Measurements from ENCODE around the gene DOCK1.

DOCK1 gene

GRCh38 chr10:127262606-127263005, 357.4 kb downstream of the DOCK1 start:
- no peaks in the 10 kb centered on the region for H3K4me1 ChIP-seq (ENCODE audit: insufficient read depth, low read length)
- peaks cover 19% of the 10 kb centered on the region for H3K9me3 ChIP-seq (ENCODE audit: insufficient read depth, low read length, severe bottlenecking)
- no peaks in the 10 kb centered on the region for H3K27me3 ChIP-seq (ENCODE audit: insufficient read depth, low read length, poor library complexity)
- H4K20me1 ChIP-seq (ENCODE audit: insufficient read depth, low read length), result no peaks in the 10 kb centered on the region; the same call in 1 of the 2 replicates
- H2AFZ ChIP-seq (ENCODE audit: low read depth, low read length), result no peak overlapping the region
- ATAC-seq (ENCODE audit: insufficient read depth, low read depth) (no peak), DNase-seq (no peak)
- H3K27ac ChIP-seq (ENCODE audit: low read length), result no peak overlapping the region
- no peak overlapping the region for H3K4me2 ChIP-seq (ENCODE audit: insufficient read depth, low read length)
- no peak overlapping the region for H3K9ac ChIP-seq (ENCODE audit: low read depth, low read length)
- no peaks in the 10 kb centered on the region for H3K79me2 ChIP-seq (ENCODE audit: insufficient read depth, low read length)
- H3K4me3 ChIP-seq (ENCODE audit: low read depth in 1 of 2, low read length in 2 of 2), result no peak overlapping the region
- no peaks in the 10 kb centered on the region for H3K36me3 ChIP-seq (ENCODE audit: insufficient read depth, low read length)
- TF ChIP-seq EZH2 (IDR thresholded peaks at IDR 0.05; ENCODE audit: borderline replicate concordance, low read depth, low read length, severe bottlenecking), result no peak
- no peak for TF ChIP-seq CTCF (IDR thresholded peaks at IDR 0.05; ENCODE audit: borderline replicate concordance, extremely low read depth, low read length, poor library complexity, severe bottlenecking)

GRCh38 chr10:127265288-127265687, 360.1 kb downstream of the DOCK1 start:
- peaks cover 19% of the 10 kb centered on the region for H3K9me3 ChIP-seq (ENCODE audit: insufficient read depth, low read length, severe bottlenecking)
- no peaks in the 10 kb centered on the region for H3K4me1 ChIP-seq (ENCODE audit: insufficient read depth, low read length)
- no peak for TF ChIP-seq EZH2 (IDR thresholded peaks at IDR 0.05; ENCODE audit: borderline replicate concordance, low read depth, low read length, severe bottlenecking)
- TF ChIP-seq CTCF (IDR thresholded peaks at IDR 0.05; ENCODE audit: borderline replicate concordance, extremely low read depth, low read length, poor library complexity, severe bottlenecking), result no peak
- no peaks in the 10 kb centered on the region; the same call in 1 of the 2 replicates for H4K20me1 ChIP-seq (ENCODE audit: insufficient read depth, low read length)
- no peak overlapping the region for H3K4me2 ChIP-seq (ENCODE audit: insufficient read depth, low read length)
- no peak for DNase-seq
- no peaks in the 10 kb centered on the region for H3K36me3 ChIP-seq (ENCODE audit: insufficient read depth, low read length)
- no peak overlapping the region for H3K9ac ChIP-seq (ENCODE audit: low read depth, low read length)
- H3K27ac ChIP-seq (ENCODE audit: low read length), result no peak overlapping the region
- H3K27me3 ChIP-seq (ENCODE audit: insufficient read depth, low read length, poor library complexity), result no peaks in the 10 kb centered on the region
- no peak for ATAC-seq (ENCODE audit: insufficient read depth, low read depth)
- H3K4me3 ChIP-seq (ENCODE audit: low read depth in 1 of 2, low read length in 2 of 2), result no peak overlapping the region
- H3K79me2 ChIP-seq (ENCODE audit: insufficient read depth, low read length), result no peaks in the 10 kb centered on the region
- H2AFZ ChIP-seq (ENCODE audit: low read depth, low read length), result no peak overlapping the region

- H3K79me2 ChIP-seq (ENCODE audit: insufficient read depth, low read length), result no peaks in the 10 kb centered on the region
- H2AFZ ChIP-seq (ENCODE audit: low read depth, low read length), result no peak overlapping the region
- ATAC-seq (ENCODE audit: insufficient read depth, low read depth) (no peak), DNase-seq (no peak)
- TF ChIP-seq EZH2 (IDR thresholded peaks at IDR 0.05; ENCODE audit: borderline replicate concordance, low read depth, low read length, severe bottlenecking) (no peak), CTCF (IDR thresholded peaks at IDR 0.05; ENCODE audit: borderline replicate concordance, extremely low read depth, low read length, poor library complexity, severe bottlenecking) (no peak)
- H3K4me2 ChIP-seq (ENCODE audit: insufficient read depth, low read length), result no peak overlapping the region
- H4K20me1 ChIP-seq (ENCODE audit: insufficient read depth, low read length), result no peaks in the 10 kb centered on the region; the same call in 1 of the 2 replicates
- no peak overlapping the region for H3K4me3 ChIP-seq (ENCODE audit: low read depth in 1 of 2, low read length in 2 of 2)
- peaks cover 9% of the 10 kb centered on the region for H3K9me3 ChIP-seq (ENCODE audit: insufficient read depth, low read length, severe bottlenecking)
- no peaks in the 10 kb centered on the region for H3K36me3 ChIP-seq (ENCODE audit: insufficient read depth, low read length)
- H3K9ac ChIP-seq (ENCODE audit: low read depth, low read length), result no peak overlapping the region
- H3K27me3 ChIP-seq (ENCODE audit: insufficient read depth, low read length, poor library complexity), result no peaks in the 10 kb centered on the region
- H3K4me1 ChIP-seq (ENCODE audit: insufficient read depth, low read length), result no peaks in the 10 kb centered on the region
- H3K27ac ChIP-seq (ENCODE audit: low read length), result no peak overlapping the region
These were observed 361.2 kb downstream of the DOCK1 start for GRCh38 chr10:127266431-127266830.

- no peaks in the 10 kb centered on the region for H3K27me3 ChIP-seq (ENCODE audit: insufficient read depth, low read length, poor library complexity)
- no peaks in the 10 kb centered on the region for H3K9me3 ChIP-seq (ENCODE audit: insufficient read depth, low read length, severe bottlenecking)
- no peak overlapping the region for H2AFZ ChIP-seq (ENCODE audit: low read depth, low read length)
- ATAC-seq (ENCODE audit: insufficient read depth, low read depth) (no peak), DNase-seq (no peak)
- no peak overlapping the region for H3K9ac ChIP-seq (ENCODE audit: low read depth, low read length)
- no peak overlapping the region for H3K4me3 ChIP-seq (ENCODE audit: low read depth in 1 of 2, low read length in 2 of 2)
- no peaks in the 10 kb centered on the region for H3K36me3 ChIP-seq (ENCODE audit: insufficient read depth, low read length)
- H3K79me2 ChIP-seq (ENCODE audit: insufficient read depth, low read length), result no peaks in the 10 kb centered on the region
- TF ChIP-seq CTCF (IDR thresholded peaks at IDR 0.05; ENCODE audit: borderline replicate concordance, extremely low read depth, low read length, poor library complexity, severe bottlenecking), result no peak
- no peak for TF ChIP-seq EZH2 (IDR thresholded peaks at IDR 0.05; ENCODE audit: borderline replicate concordance, low read depth, low read length, severe bottlenecking)
- no peak overlapping the region for H3K4me2 ChIP-seq (ENCODE audit: insufficient read depth, low read length)
- H3K4me1 ChIP-seq (ENCODE audit: insufficient read depth, low read length), result no peaks in the 10 kb centered on the region
- no peak overlapping the region for H3K27ac ChIP-seq (ENCODE audit: low read length)
- H4K20me1 ChIP-seq (ENCODE audit: insufficient read depth, low read length), result no peaks in the 10 kb centered on the region
These were observed 362.2 kb downstream of the DOCK1 start for GRCh38 chr10:127267442-127267841.

Measured in DND-41 (cell line).